ENCODE measurements around the gene SHISA7.

SHISA7 gene

GRCh38 chr19:55443045-55443823 is at the start of gene SHISA7:
Gene SHISA7 (minus strand): TSS chr19:55443300. CDS start chr19:55442863, 437 bp downstream.
- Histone ChIP-seq H3K27ac (ENCODE audit: low read length) (no peak within 1 kb of the TSS), H3K27me3 (ENCODE audit: control insufficient read depth, insufficient read depth, low read length) (peaks cover 44% of the 10 kb centered on the region)
- no CpG with 5 or more reads among the region's 43 CpGs for WGBS (ENCODE audit: insufficient coverage, insufficient read length)

GRCh38 chr19:55492362-55492944 is 49.4 kb upstream of the SHISA7 start:
- Histone ChIP-seq H3K4me3 (ENCODE audit: low read length) (no peak overlapping the region), H3K9me3 (ENCODE audit: control insufficient read depth, insufficient read depth, low read length) (no peaks in the 10 kb centered on the region), H3K27ac (ENCODE audit: low read length) (no peak overlapping the region), H3K36me3 (ENCODE audit: control insufficient read depth, insufficient read depth, low read length) (no peaks in the 10 kb centered on the region; the same call in 1 of the 2 replicates), H3K4me1 (ENCODE audit: control insufficient read depth, insufficient read depth, low read length) (peaks cover 10% of the 10 kb centered on the region), H3K27me3 (ENCODE audit: control insufficient read depth, insufficient read depth, low read length) (no peaks in the 10 kb centered on the region)
- WGBS (ENCODE audit: insufficient coverage, insufficient read length) = no CpG with 5 or more reads among the region's 12 CpGs
- DNase-seq (ENCODE audit: low read depth, low spot score) = no peak

More at GRCh38 chr19:55443045-55443823, at the start of gene SHISA7:
- no peaks in the 10 kb centered on the region; the same call in 1 of the 2 replicates for H3K4me1 ChIP-seq (ENCODE audit: control insufficient read depth, insufficient read depth, low read length)
- no peaks in the 10 kb centered on the region for H3K36me3 ChIP-seq (ENCODE audit: control insufficient read depth, insufficient read depth, low read length)
- H3K4me3 ChIP-seq (ENCODE audit: low read length) = peak within 1 kb of the TSS; percentile 23; the same call in 1 of the 2 replicates
- H3K9me3 ChIP-seq (ENCODE audit: control insufficient read depth, insufficient read depth, low read length) = no peaks in the 10 kb centered on the region
- DNase-seq (ENCODE audit: low read depth, low spot score) = no peak

GRCh38 chr19:55491546-55492360 is 48.7 kb upstream of the SHISA7 start:
- H3K27me3 ChIP-seq (ENCODE audit: control insufficient read depth, insufficient read depth, low read length) = no peaks in the 10 kb centered on the region
- H3K36me3 ChIP-seq (ENCODE audit: control insufficient read depth, insufficient read depth, low read length) = no peaks in the 10 kb centered on the region; the same call in 1 of the 2 replicates
- WGBS (ENCODE audit: insufficient coverage, insufficient read length) = no CpG with 5 or more reads among the region's 24 CpGs
- no peak overlapping the region for H3K4me3 ChIP-seq (ENCODE audit: low read length)
- no peaks in the 10 kb centered on the region for H3K9me3 ChIP-seq (ENCODE audit: control insufficient read depth, insufficient read depth, low read length)
- H3K27ac ChIP-seq (ENCODE audit: low read length) = no peak overlapping the region
- DNase-seq (ENCODE audit: low read depth, low spot score) = no peak
- H3K4me1 ChIP-seq (ENCODE audit: control insufficient read depth, insufficient read depth, low read length) = peaks cover 10% of the 10 kb centered on the region

GRCh38 chr19:55490478-55491432 is 47.7 kb upstream of the SHISA7 start:
- H3K4me1 ChIP-seq (ENCODE audit: control insufficient read depth, insufficient read depth, low read length) = peaks cover 12% of the 10 kb centered on the region
- no peak overlapping the region for H3K4me3 ChIP-seq (ENCODE audit: low read length)
- no peaks in the 10 kb centered on the region; the same call in 1 of the 2 replicates for H3K36me3 ChIP-seq (ENCODE audit: control insufficient read depth, insufficient read depth, low read length)
- no peak overlapping the region for H3K27ac ChIP-seq (ENCODE audit: low read length)
- no peak for DNase-seq (ENCODE audit: low read depth, low spot score)
- WGBS (ENCODE audit: insufficient coverage, insufficient read length) = no CpG with 5 or more reads among the region's 52 CpGs
- H3K27me3 ChIP-seq (ENCODE audit: control insufficient read depth, insufficient read depth, low read length) = no peaks in the 10 kb centered on the region
- no peaks in the 10 kb centered on the region for H3K9me3 ChIP-seq (ENCODE audit: control insufficient read depth, insufficient read depth, low read length)

GRCh38 chr19:55489711-55490477 is 46.8 kb upstream of the SHISA7 start:
- Histone ChIP-seq H3K4me1 (ENCODE audit: control insufficient read depth, insufficient read depth, low read length) (peaks cover 13% of the 10 kb centered on the region), H3K9me3 (ENCODE audit: control insufficient read depth, insufficient read depth, low read length) (no peaks in the 10 kb centered on the region), H3K36me3 (ENCODE audit: control insufficient read depth, insufficient read depth, low read length) (no peaks in the 10 kb centered on the region; the same call in 1 of the 2 replicates), H3K4me3 (ENCODE audit: low read length) (no peak overlapping the region), H3K27ac (ENCODE audit: low read length) (no peak overlapping the region), H3K27me3 (ENCODE audit: control insufficient read depth, insufficient read depth, low read length) (no peaks in the 10 kb centered on the region)
- WGBS (ENCODE audit: insufficient coverage, insufficient read length) = no CpG with 5 or more reads among the region's 21 CpGs
- no peak for DNase-seq (ENCODE audit: low read depth, low spot score)

- Histone ChIP-seq H3K4me1 (ENCODE audit: control insufficient read depth, insufficient read depth, low read length) (peaks cover 13% of the 10 kb centered on the region), H3K36me3 (ENCODE audit: control insufficient read depth, insufficient read depth, low read length) (no peaks in the 10 kb centered on the region; the same call in 1 of the 2 replicates), H3K4me3 (ENCODE audit: low read length) (no peak overlapping the region), H3K27ac (ENCODE audit: low read length) (no peak overlapping the region), H3K27me3 (ENCODE audit: control insufficient read depth, insufficient read depth, low read length) (no peaks in the 10 kb centered on the region), H3K9me3 (ENCODE audit: control insufficient read depth, insufficient read depth, low read length) (no peaks in the 10 kb centered on the region)
- no peak for DNase-seq (ENCODE audit: low read depth, low spot score)
- no CpG with 5 or more reads among the region's 36 CpGs for WGBS (ENCODE audit: insufficient coverage, insufficient read length)
Measured at GRCh38 chr19:55488986-55489710, 46.0 kb upstream of the SHISA7 start.

- peak within 1 kb of the TSS; percentile 9; the same call in 1 of the 2 replicates for H3K4me3 ChIP-seq (ENCODE audit: low read length)
- H3K36me3 ChIP-seq (ENCODE audit: control insufficient read depth, insufficient read depth, low read length) = no peaks in the 10 kb centered on the region; the same call in 1 of the 2 replicates
- H3K27ac ChIP-seq (ENCODE audit: low read length) = no peak within 1 kb of the TSS
- no peaks in the 10 kb centered on the region for H3K9me3 ChIP-seq (ENCODE audit: control insufficient read depth, insufficient read depth, low read length)
- H3K4me1 ChIP-seq (ENCODE audit: control insufficient read depth, insufficient read depth, low read length) = peaks cover 15% of the 10 kb centered on the region
- DNase-seq (ENCODE audit: low read depth, low spot score) = no peak
- H3K27me3 ChIP-seq (ENCODE audit: control insufficient read depth, insufficient read depth, low read length) = no peaks in the 10 kb centered on the region
- no CpG with 5 or more reads among the region's 21 CpGs for whole genome bisulfite sequencing (ENCODE audit: insufficient coverage, insufficient read length)
Measured at GRCh38 chr19:55487924-55488687, 45.0 kb upstream of the SHISA7 start, which contains the start of gene SSC5D. Gene SSC5D (plus strand): TSS chr19:55488436. CDS start chr19:55488590, 154 bp downstream.
